Astrocyte of the cerebellum (primary cell): ENCODE results near the gene IMPACT.

Experiments used
- DNase-seq: peaks from one replicate; pipeline ENCODE4 v3.0.0-alpha.2; 2011; ENCODE audit warnings: low read depth
- H3K4me3 ChIP-seq: 2 replicates; pipeline ENCODE4 v1.5.1; 2011; ENCODE audit warnings: mild to moderate bottlenecking, low read depth, low read length, moderate library complexity
- in situ Hi-C: cut with HindIII; loops from 2 replicates; pipeline ENCODE4 v1.10.0; 2017; ENCODE audit warnings: low sequenced_read_pairs
- TF ChIP-seq, protein P1 (sequence below): IDR thresholded peaks from 2 replicates; pipeline ENCODE4 v1.5.1; 2012; ENCODE audit warnings: low read length, low read depth, moderate library complexity, mild to moderate bottlenecking; ENCODE audit errors: missing control alignments

Gene IMPACT

DNA sequence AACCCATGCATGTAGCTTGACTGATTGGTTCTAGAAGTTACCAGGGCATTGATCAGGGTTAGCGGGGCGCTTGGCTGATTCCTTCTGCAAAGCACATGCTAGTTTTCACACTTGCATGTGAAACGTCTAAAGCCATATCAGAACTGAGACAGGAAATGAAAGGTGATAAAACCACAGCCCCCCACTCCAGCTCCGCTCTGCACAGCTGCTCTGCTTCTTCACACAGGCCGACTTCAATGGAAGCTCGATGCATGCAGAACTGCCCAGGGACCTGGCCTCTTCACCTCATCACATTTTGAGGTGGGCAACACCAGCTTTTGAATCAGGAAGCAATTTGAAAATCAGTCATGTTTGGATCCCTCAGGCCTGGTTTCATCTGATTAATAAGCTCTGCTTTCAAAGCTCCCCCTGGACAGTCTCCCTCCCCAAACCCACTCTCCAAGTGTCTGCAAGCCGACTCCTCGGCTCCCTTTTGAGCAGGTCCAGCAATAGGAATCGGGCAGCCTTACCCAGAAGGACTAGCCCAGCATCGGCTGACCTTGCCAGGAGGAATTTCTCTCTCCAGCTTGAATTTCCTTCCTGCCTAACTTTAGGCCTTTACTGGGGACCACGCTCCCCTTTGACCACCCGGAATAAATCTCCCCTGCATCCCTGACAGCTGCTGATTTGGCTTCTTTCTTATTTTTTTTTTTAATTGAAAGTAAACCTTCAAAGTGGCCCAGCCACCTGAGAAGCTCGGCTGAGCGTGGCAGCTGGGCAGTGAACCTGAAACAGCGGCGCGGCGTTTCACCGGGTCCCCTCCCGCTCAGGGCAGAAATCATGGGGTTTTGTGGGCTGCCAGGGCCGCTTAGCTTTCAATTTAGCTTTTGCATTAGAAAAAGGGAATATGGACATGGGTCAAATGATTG, 65.7 kb downstream of the IMPACT start:
- no peak overlapping the region for H3K4me3 ChIP-seq
- TF ChIP-seq, protein P1, sequence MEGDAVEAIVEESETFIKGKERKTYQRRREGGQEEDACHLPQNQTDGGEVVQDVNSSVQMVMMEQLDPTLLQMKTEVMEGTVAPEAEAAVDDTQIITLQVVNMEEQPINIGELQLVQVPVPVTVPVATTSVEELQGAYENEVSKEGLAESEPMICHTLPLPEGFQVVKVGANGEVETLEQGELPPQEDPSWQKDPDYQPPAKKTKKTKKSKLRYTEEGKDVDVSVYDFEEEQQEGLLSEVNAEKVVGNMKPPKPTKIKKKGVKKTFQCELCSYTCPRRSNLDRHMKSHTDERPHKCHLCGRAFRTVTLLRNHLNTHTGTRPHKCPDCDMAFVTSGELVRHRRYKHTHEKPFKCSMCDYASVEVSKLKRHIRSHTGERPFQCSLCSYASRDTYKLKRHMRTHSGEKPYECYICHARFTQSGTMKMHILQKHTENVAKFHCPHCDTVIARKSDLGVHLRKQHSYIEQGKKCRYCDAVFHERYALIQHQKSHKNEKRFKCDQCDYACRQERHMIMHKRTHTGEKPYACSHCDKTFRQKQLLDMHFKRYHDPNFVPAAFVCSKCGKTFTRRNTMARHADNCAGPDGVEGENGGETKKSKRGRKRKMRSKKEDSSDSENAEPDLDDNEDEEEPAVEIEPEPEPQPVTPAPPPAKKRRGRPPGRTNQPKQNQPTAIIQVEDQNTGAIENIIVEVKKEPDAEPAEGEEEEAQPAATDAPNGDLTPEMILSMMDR, result no peak
- no peak for DNase-seq
- in situ Hi-C loops, result no loop called here

- no peak overlapping the region for H3K4me3 ChIP-seq
- TF ChIP-seq, protein P1, result no peak
- DNase-seq, result no peak
- in situ Hi-C loops, result no loop called here
These were observed 68.1 kb downstream of the IMPACT start for GRCh38 chr18:24494586-24494985.

- no peak for DNase-seq
- TF ChIP-seq, protein P1, result no peak
- H3K4me3 ChIP-seq, result no peak overlapping the region
- in situ Hi-C loops, result no loop called here
These were observed 70.7 kb downstream of the IMPACT start for GRCh38 chr18:24497031-24497754.

DNA sequence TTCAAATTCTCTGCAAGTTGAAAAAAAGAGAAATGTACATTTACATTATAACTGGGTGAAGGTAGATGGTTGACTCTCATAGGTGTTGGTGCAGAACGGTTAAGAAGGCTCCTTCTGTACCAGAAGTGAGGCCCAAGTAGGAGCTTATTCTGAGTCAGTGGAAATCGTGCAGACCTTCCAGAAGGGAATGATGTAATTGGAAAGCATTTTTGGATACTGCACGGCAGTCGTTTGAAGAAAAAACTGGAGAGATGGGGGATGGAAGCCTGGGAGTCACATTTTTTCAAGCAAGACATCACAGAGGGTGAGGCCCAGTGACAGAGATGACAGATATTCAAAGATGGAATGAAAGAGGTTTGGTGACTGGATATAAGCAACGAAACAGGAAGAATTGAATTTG, 73.3 kb downstream of the IMPACT start:
- TF ChIP-seq, protein P1, result no peak
- H3K4me3 ChIP-seq, result no peak overlapping the region
- in situ Hi-C loops, result no loop called here
- DNase-seq, result no peak

- TF ChIP-seq, protein P1, result no peak
- in situ Hi-C loops, result no loop called here
- no peak overlapping the region for H3K4me3 ChIP-seq
- DNase-seq, result no peak
These were observed 73.7 kb downstream of the IMPACT start for GRCh38 chr18:24500217-24500616.

DNA sequence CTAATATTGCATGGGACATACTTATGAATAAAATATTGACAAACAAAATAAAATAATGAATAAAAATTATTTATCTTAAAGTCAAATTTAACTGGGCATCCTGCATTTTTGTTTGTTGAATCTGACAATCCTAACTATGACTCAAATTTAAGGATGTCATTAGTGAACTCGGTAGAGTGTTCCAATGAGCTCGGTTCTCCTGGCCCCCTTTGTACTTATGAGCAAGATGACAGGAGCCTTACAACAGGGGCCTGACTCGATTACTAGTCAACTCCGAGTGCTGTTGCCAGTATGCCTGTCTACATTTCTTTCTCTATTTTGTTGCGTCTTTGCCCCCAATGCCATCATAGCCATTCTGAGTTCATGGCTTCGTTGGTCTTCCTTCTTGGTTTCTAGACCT, 74.3 kb downstream of the IMPACT start:
- in situ Hi-C loops, result no loop called here
- TF ChIP-seq, protein P1, result no peak
- no peak for DNase-seq
- H3K4me3 ChIP-seq, result no peak overlapping the region
